OCI-LY3 (cell line): ENCODE results near the gene RHOA.

Source experiments
- H2AFZ ChIP-seq: fragments of 200-600, 300-600 bp; shearing (Covaris generic); 2 replicates; pipeline ENCODE4 v1.6.0; 2014; ENCODE audit warnings: antibody characterized with exemption, low read depth, low read length
- H3K27ac ChIP-seq: fragments of 200-600, 300-600 bp; sonication (generic); 2 replicates; pipeline ENCODE4 v1.5.1; 2014; ENCODE audit warnings: mild to moderate bottlenecking, low read length, moderate library complexity, mixed read lengths
- H3K27me3 ChIP-seq: fragments of 200-600, 300-600 bp; sonication (generic); 2 replicates; pipeline ENCODE4 v1.6.1; 2014; ENCODE audit warnings: low read depth, low read length, mixed read lengths
- H3K36me3 ChIP-seq: fragments of 200-600, 300-600 bp; sonication (generic); replicated peaks from 2 replicates; pipeline ENCODE3; 2014; ENCODE audit warnings: low read depth, low read length, mixed read lengths
- H3K4me1 ChIP-seq: fragments of 300-600, 200-600 bp; sonication (generic); 2 replicates; pipeline ENCODE4 v1.6.1; 2014; ENCODE audit warnings: low read length, mixed read lengths
- H3K4me2 ChIP-seq: fragments of 200-600, 300-600 bp; sonication (generic); 2 replicates; pipeline ENCODE4 v1.6.1; 2014; ENCODE audit warnings: low read length, mixed read lengths
- H3K4me3 ChIP-seq: fragments of 300-600, 200-600 bp; sonication (generic); 2 replicates; pipeline ENCODE4 v1.5.1; 2014; ENCODE audit warnings: antibody characterized with exemption, mild to moderate bottlenecking, low read length, moderate library complexity
- H3K79me2 ChIP-seq: fragments of 300-600, 200-600 bp; shearing (Covaris generic); 2 replicates; pipeline ENCODE4 v1.6.1; 2014; ENCODE audit warnings: mild to moderate bottlenecking, low read length, mixed read lengths
- H3K9ac ChIP-seq: fragments of 300-600, 200-600 bp; shearing (Covaris generic); 2 replicates; pipeline ENCODE4 v1.6.0; 2014; ENCODE audit warnings: mild to moderate bottlenecking, low read length, moderate library complexity
- H3K9me3 ChIP-seq: fragments of 200-600, 300-600 bp; shearing (Covaris generic); 2 replicates; pipeline ENCODE4 v1.6.1; 2014; ENCODE audit warnings: low read length, mixed read lengths; ENCODE audit not compliant: insufficient read depth
- H4K20me1 ChIP-seq: fragments of 200-600, 300-600 bp; sonication (generic); 2 replicates; pipeline ENCODE4 v1.6.1; 2016; ENCODE audit warnings: low read length, mixed read lengths; ENCODE audit not compliant: insufficient read depth
- EZH2phosphoT487 ChIP-seq: fragments of 200-600 bp; shearing (Covaris generic); IDR thresholded peaks from 2 replicates; pipeline ENCODE4 v1.6.1; 2018; ENCODE audit warnings: antibody characterized with exemption, mixed run types, low read depth
- TF ChIP-seq, protein P1 (sequence below): fragments of 200-600, 300-600 bp; sonication (generic); IDR thresholded peaks from 2 replicates; pipeline ENCODE4 v1.5.1; 2014; ENCODE audit warnings: antibody characterized with exemption, low read length, low read depth

Gene RHOA

GRCh38 chr3:49434731-49435130 is 23.0 kb upstream of the RHOA start:
- no peaks in the 10 kb centered on the region for H3K79me2 ChIP-seq
- H4K20me1 ChIP-seq, result no peaks in the 10 kb centered on the region
- no peaks in the 10 kb centered on the region for H3K4me1 ChIP-seq
- TF ChIP-seq EZH2phosphoT487, result no peak
- TF ChIP-seq, protein P1, sequence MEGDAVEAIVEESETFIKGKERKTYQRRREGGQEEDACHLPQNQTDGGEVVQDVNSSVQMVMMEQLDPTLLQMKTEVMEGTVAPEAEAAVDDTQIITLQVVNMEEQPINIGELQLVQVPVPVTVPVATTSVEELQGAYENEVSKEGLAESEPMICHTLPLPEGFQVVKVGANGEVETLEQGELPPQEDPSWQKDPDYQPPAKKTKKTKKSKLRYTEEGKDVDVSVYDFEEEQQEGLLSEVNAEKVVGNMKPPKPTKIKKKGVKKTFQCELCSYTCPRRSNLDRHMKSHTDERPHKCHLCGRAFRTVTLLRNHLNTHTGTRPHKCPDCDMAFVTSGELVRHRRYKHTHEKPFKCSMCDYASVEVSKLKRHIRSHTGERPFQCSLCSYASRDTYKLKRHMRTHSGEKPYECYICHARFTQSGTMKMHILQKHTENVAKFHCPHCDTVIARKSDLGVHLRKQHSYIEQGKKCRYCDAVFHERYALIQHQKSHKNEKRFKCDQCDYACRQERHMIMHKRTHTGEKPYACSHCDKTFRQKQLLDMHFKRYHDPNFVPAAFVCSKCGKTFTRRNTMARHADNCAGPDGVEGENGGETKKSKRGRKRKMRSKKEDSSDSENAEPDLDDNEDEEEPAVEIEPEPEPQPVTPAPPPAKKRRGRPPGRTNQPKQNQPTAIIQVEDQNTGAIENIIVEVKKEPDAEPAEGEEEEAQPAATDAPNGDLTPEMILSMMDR, result no peak
- no peaks in the 10 kb centered on the region for H3K9me3 ChIP-seq
- H3K9ac ChIP-seq, result no peak overlapping the region
- no peaks in the 10 kb centered on the region for H3K36me3 ChIP-seq
- no peak overlapping the region for H3K27ac ChIP-seq
- no peak overlapping the region for H2AFZ ChIP-seq
- no peaks in the 10 kb centered on the region for H3K27me3 ChIP-seq
- H3K4me3 ChIP-seq, result no peak overlapping the region
- H3K4me2 ChIP-seq, result no peak overlapping the region

DNA sequence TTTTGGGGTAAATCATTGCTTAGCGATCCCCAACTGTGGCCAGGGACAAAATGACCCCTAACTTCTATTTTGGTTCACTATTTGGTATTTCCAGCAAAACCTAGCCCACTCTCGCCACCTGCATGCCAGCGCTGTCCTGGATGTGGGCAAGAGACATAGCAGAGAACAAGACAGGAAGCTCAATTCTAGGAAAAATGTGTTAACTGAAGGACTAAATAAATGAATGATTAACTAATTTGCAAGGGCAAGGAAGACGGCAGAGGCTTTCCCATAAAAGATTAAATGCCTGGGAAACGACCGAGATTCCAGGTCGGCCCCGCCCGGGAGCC is 16.9 kb upstream of the RHOA start:
- H3K4me3 ChIP-seq, result peak overlapping the region; percentile 87
- no peaks in the 10 kb centered on the region for H3K9me3 ChIP-seq
- H3K4me2 ChIP-seq, result peak overlapping the region; percentile 69
- no peaks in the 10 kb centered on the region for H3K36me3 ChIP-seq
- no peaks in the 10 kb centered on the region for H3K27me3 ChIP-seq
- peak overlapping the region; percentile 80; the same call in 1 of the 2 replicates for H2AFZ ChIP-seq
- H3K9ac ChIP-seq, result peak overlapping the region; percentile 78
- H4K20me1 ChIP-seq, result no peaks in the 10 kb centered on the region
- TF ChIP-seq, protein P1, result no peak
- no peak for TF ChIP-seq EZH2phosphoT487
- no peaks in the 10 kb centered on the region for H3K79me2 ChIP-seq
- H3K4me1 ChIP-seq, result peaks cover 7% of the 10 kb centered on the region; the same call in 1 of the 2 replicates
- H3K27ac ChIP-seq, result no peak overlapping the region

DNA sequence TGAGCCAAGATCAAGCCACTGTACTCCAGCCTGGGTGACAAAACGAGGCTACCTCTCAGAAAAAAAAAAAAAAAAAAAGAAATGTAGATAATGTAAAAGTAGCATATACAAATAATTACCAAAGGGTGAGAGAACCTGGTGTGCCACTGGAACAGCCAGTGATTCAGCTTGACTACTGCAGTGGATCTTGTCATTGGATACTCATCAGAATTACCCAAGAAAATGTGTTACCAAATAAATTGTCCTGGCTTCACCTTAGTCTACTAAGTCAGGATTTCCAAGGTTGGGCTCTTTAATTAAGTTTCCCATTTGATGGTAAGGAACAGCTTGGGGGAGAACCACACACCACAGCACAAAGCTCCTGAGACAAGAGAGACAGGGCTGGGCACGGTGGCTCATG is 15.8 kb upstream of the RHOA start:
- H3K9ac ChIP-seq, result no peak overlapping the region
- H3K27ac ChIP-seq, result no peak overlapping the region
- H4K20me1 ChIP-seq, result no peaks in the 10 kb centered on the region
- no peaks in the 10 kb centered on the region for H3K79me2 ChIP-seq
- no peak overlapping the region for H2AFZ ChIP-seq
- no peaks in the 10 kb centered on the region for H3K36me3 ChIP-seq
- no peaks in the 10 kb centered on the region for H3K9me3 ChIP-seq
- TF ChIP-seq, protein P1, result no peak
- TF ChIP-seq EZH2phosphoT487, result no peak
- H3K4me2 ChIP-seq, result no peak overlapping the region
- no peak overlapping the region for H3K4me3 ChIP-seq
- H3K4me1 ChIP-seq, result peaks cover 7% of the 10 kb centered on the region; the same call in 1 of the 2 replicates
- no peaks in the 10 kb centered on the region for H3K27me3 ChIP-seq

- Histone ChIP-seq H3K9me3 (no peaks in the 10 kb centered on the region), H3K4me3 (no peak overlapping the region), H3K4me1 (peaks cover 7% of the 10 kb centered on the region; the same call in 1 of the 2 replicates), H3K27ac (no peak overlapping the region), H3K27me3 (no peaks in the 10 kb centered on the region), H3K9ac (no peak overlapping the region), H3K4me2 (no peak overlapping the region), H2AFZ (no peak overlapping the region), H3K36me3 (no peaks in the 10 kb centered on the region), H4K20me1 (no peaks in the 10 kb centered on the region), H3K79me2 (no peaks in the 10 kb centered on the region)
- no peak for TF ChIP-seq EZH2phosphoT487
- TF ChIP-seq, protein P1, result no peak
Measured at GRCh38 chr3:49424816-49425215, 13.0 kb upstream of the RHOA start.
